RWPE2 (cell line): ENCODE measurements around the gene RAPGEF4.
"Not testable (repeated sequence)": the region's sequence is repeated elsewhere in the genome, so short reads cannot be mapped to it uniquely, and the experiment has no call there.

ENCODE experiments used
- ATAC-seq: fragments of 200-7000 bp; cut with Tn5 transposase; 3 replicates; pipeline ENCODE4 v1.9.1; 2021; ENCODE audit warnings: low read depth
- DNase-seq: peaks from one replicate; pipeline ENCODE4 v3.0.0-alpha.2; 2020; ENCODE audit warnings: low spot score
- H3K27ac ChIP-seq: fragments of 450-650 bp; 2 replicates; pipeline ENCODE4 v1.5.1; 2017; ENCODE audit warnings: mild to moderate bottlenecking; ENCODE audit not compliant: poor library complexity, severe bottlenecking
- H3K27me3 ChIP-seq: fragments of 250-450 bp; sonication (Bioruptor Pico); 2 replicates; pipeline ENCODE4 v1.5.1; 2021; ENCODE audit warnings: mild to moderate bottlenecking, moderate library complexity; ENCODE audit not compliant: insufficient read depth, poor library complexity, severe bottlenecking
- H3K36me3 ChIP-seq: fragments of 250-450 bp; sonication (Bioruptor Pico); 2 replicates; pipeline ENCODE4 v1.5.1; 2020; ENCODE audit warnings: low read depth, mild to moderate bottlenecking, moderate library complexity
- H3K4me1 ChIP-seq: fragments of 250-450 bp; sonication (Bioruptor Pico); 2 replicates; pipeline ENCODE4 v1.5.1; 2021; ENCODE audit warnings: mild to moderate bottlenecking, moderate library complexity; ENCODE audit not compliant: insufficient read depth, poor library complexity, severe bottlenecking
- H3K4me3 ChIP-seq: fragments of 250-450 bp; sonication (Bioruptor Pico); 2 replicates; pipeline ENCODE4 v1.5.1; 2021; ENCODE audit warnings: mild to moderate bottlenecking, moderate library complexity; ENCODE audit not compliant: severe bottlenecking
- H3K9me3 ChIP-seq: fragments of 250-450 bp; sonication (Bioruptor Pico); 2 replicates; pipeline ENCODE4 v1.5.1; 2021; ENCODE audit warnings: mild to moderate bottlenecking, moderate library complexity; ENCODE audit not compliant: severe bottlenecking
- CTCF ChIP-seq: fragments of 450-650 bp; IDR thresholded peaks from one replicate; pipeline ENCODE4 v1.5.1; 2017; ENCODE audit warnings: mild to moderate bottlenecking, moderate library complexity; ENCODE audit not compliant: poor library complexity, severe bottlenecking

The RAPGEF4 gene

DNA sequence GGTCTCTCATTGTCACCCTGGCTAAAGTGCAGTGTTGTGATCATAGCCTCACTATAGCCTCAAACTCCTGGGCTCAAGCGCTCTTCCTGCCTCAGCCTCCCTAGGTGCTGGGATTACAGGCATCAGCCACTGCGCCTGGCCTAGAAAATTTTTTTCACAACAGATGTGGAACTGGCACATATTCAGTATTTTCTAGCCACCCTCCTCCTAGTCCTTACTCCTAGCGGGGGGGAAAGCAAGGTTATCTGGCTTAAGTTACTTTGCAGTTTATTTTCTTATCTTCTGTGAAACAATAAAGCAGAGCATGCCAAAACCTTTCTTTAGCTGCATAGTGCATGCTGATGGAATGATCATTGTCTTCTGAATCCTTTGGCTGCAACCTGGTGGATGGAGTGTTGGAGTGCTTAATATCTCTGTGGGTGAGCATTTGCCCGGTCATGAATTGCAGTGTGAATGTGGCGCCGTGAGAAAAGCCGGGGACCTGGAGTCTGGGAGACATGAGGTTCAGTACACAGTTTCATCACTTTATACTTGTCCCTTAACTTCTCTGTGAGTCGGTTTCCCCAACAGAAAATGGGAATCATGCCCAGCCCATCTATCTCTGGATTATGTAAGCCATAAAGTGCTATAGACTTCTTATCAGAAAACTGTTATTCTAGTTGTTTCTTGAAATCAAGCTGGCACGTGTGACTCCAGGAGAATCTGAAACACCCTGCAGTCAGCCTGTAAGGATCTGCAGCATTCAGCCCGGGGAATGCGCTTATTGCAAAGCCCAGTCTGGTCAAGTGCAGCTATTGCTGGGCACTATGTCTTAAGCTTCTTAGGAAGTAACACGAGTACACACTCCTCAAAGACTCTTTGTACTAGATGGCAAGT is 301.8 kb downstream of the RAPGEF4 start:
- TF ChIP-seq CTCF = no peak
- H3K4me1 ChIP-seq = no peaks in the 10 kb centered on the region
- H3K4me3 ChIP-seq = no peak overlapping the region
- H3K36me3 ChIP-seq = no peaks in the 10 kb centered on the region
- no peaks in the 10 kb centered on the region for H3K9me3 ChIP-seq
- DNase-seq = no peak
- no peak overlapping the region for H3K27ac ChIP-seq
- ATAC-seq = no peak
- no peaks in the 10 kb centered on the region for H3K27me3 ChIP-seq

DNA sequence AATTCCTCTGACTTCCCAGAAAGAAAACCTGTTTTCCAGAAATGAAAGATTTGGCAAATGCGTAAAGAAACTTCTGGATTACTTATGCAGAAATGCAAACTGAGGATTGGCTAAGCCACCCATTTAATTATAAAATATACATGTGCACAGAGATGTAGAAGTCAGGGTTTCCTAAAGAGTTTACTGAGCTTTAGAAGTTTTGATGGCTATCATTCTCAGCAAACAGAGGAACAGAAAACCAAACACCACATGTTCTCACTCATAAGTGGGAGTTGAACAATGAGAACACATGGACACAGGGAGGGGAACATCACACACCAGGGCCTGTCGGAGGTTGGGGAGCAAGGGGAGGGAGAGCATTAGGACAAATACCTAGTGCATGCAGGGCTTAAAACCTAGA is 302.6 kb downstream of the RAPGEF4 start:
- H3K27ac ChIP-seq, H3K36me3 ChIP-seq, DNase-seq, H3K9me3 ChIP-seq, H3K27me3 ChIP-seq, H3K4me1 ChIP-seq, H3K4me3 ChIP-seq, ATAC-seq: not testable (repeated sequence)

GRCh38 chr2:173040729-173041128 is 305.1 kb downstream of the RAPGEF4 start:
- Histone ChIP-seq H3K36me3 (no peaks in the 10 kb centered on the region), H3K4me3 (no peak overlapping the region), H3K27ac (no peak overlapping the region), H3K9me3 (no peaks in the 10 kb centered on the region), H3K27me3 (no peaks in the 10 kb centered on the region), H3K4me1 (no peaks in the 10 kb centered on the region)
- no peak for TF ChIP-seq CTCF
- DNase-seq (no peak), ATAC-seq (no peak)

DNA sequence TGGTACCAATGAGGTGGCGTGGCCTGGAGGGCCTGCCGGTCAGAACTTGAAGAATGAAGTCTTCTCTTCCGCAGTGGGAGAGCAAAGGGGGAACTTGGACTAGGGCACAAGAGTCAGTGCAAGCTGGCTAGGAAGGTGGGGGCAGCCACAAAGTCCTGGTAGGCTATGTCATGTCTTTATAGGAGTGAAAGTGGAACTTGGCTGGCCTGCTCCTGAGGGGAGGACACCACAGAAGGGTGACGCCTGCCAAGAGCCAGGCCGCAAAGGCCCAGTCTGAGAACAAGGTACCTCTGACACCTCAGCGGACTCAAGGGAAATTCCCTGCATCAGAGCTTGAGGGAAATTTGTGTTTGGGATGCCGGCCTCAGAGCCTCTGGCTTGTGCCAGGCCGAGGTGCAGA is 307.8 kb downstream of the RAPGEF4 start:
- no peak for DNase-seq
- no peak for ATAC-seq
- no peak for TF ChIP-seq CTCF
- no peaks in the 10 kb centered on the region for H3K9me3 ChIP-seq
- H3K4me1 ChIP-seq = peaks cover 8% of the 10 kb centered on the region
- no peak overlapping the region for H3K27ac ChIP-seq
- H3K27me3 ChIP-seq = no peaks in the 10 kb centered on the region
- H3K36me3 ChIP-seq = no peaks in the 10 kb centered on the region
- no peak overlapping the region for H3K4me3 ChIP-seq

- no peak overlapping the region for H3K27ac ChIP-seq
- no peaks in the 10 kb centered on the region for H3K9me3 ChIP-seq
- H3K27me3 ChIP-seq = no peaks in the 10 kb centered on the region
- no peak overlapping the region for H3K4me3 ChIP-seq
- H3K4me1 ChIP-seq = peaks cover 11% of the 10 kb centered on the region
- H3K36me3 ChIP-seq = no peaks in the 10 kb centered on the region
- ATAC-seq (no peak), DNase-seq (no peak)
- no peak for TF ChIP-seq CTCF
These were observed 308.4 kb downstream of the RAPGEF4 start for GRCh38 chr2:173043897-173044519.
